HepG2 (cell line): ENCODE data around the gene ARMC5. TPM values are rescaled to one million over a fixed set of nuclear protein-coding genes. Genes with fewer than 3 reads are reported as not detected.

Source experiments
- ATAC-seq: fragments of 200-7000 bp; cut with Tn5 transposase; 3 replicates; pipeline ENCODE4 v1.9.1; 2020; ENCODE audit warnings: mild to moderate bottlenecking, moderate library complexity
- BruUV-seq: library from RNA; stranded (reverse); fragments of 400-500 nt; replicated peaks from 2 replicates; lab custom pipeline; 2021; lab: Mats Ljungman, UMichigan
- CTCF ChIA-PET: fragments of 300-600 bp; formaldehyde crosslinking; extraction: SDS; loops from one replicate; lab custom pipeline; 2021; ENCODE audit warnings: low total read pairs, inconsistent platforms, low intra/inter-chr PET ratio; lab: Yijun Ruan, JAX
- POLR2A ChIA-PET: fragments of 350-600 bp; sonication (Branson Sonifier 250); formaldehyde crosslinking; loops from one replicate; lab custom pipeline; 2020; ENCODE audit warnings: antibody characterized with exemption, inconsistent platforms; lab: Yijun Ruan, JAX
- DNase-seq: peaks from one replicate; pipeline ENCODE4 v3.0.0-alpha.2; 2015; ENCODE audit warnings: low spot score
- FAIRE-seq: peaks from 3 replicates; lab custom pipeline; 2011; peaks lifted over from hg19 to GRCh38; lab: Jason Lieb, UNC
- H2AFZ ChIP-seq: one replicate; pipeline ENCODE4 v1.6.1; 2011; ENCODE audit warnings: low read length, inconsistent platforms
- H3K27ac ChIP-seq: fragments of 300-600 bp; 3 replicates; pipeline ENCODE4 v1.8.0; 2011; ENCODE audit warnings: mixed run types, mild to moderate bottlenecking, mixed read lengths, low read length, inconsistent platforms; ENCODE audit not compliant: insufficient read depth; ENCODE audit errors: extremely low read length
- H3K27me3 ChIP-seq, 2 experiments: fragments of 200-600 bp in 1 of 2; 2 replicates in 1 of 2; 3 replicates in 1 of 2; pipeline versions ENCODE4 v1.6.0 to v1.8.0; 2011; ENCODE audit warnings: low read length in 2 of 2, mild to moderate bottlenecking in 2 of 2, moderate library complexity in 2 of 2, inconsistent platforms in 1 of 2; ENCODE audit not compliant: insufficient read depth in 2 of 2, control insufficient read depth in 1 of 2
- H3K36me3 ChIP-seq, 2 experiments: fragments of 200-600 bp in 1 of 2; replicated peaks in 1 of 2; 2 replicates in 1 of 2; 3 replicates in 1 of 2; pipeline versions ENCODE4 v1.5.1 to v1.8.0; 2011; ENCODE audit warnings: low read length in 2 of 2, inconsistent platforms in 1 of 2; ENCODE audit not compliant: insufficient read depth in 2 of 2, control insufficient read depth in 1 of 2
- H3K4me1 ChIP-seq: 2 replicates; pipeline ENCODE4 v1.5.1; 2012; ENCODE audit warnings: low read length, inconsistent platforms; ENCODE audit not compliant: insufficient read depth
- H3K4me2 ChIP-seq: 2 replicates; pipeline ENCODE4 v1.6.0; 2011; ENCODE audit warnings: low read depth, low read length, inconsistent platforms
- H3K4me3 ChIP-seq, 3 experiments: fragments of 200-600 bp in 1 of 3; sonication (generic), shearing (Covaris generic) in 1 of 3; replicated peaks in 1 of 3; 2 replicates each; pipeline ENCODE4 v1.5.1; 2011 to 2016; ENCODE audit warnings: low read length in 3 of 3, inconsistent platforms in 2 of 3, low read depth in 2 of 3, mild to moderate bottlenecking in 2 of 3, control low read depth in 1 of 3, mixed read lengths in 1 of 3; ENCODE audit not compliant: insufficient read depth in 1 of 3
- H3K79me2 ChIP-seq: one replicate; pipeline ENCODE4 v1.6.1; 2011; ENCODE audit warnings: low read length, inconsistent platforms; ENCODE audit not compliant: insufficient read depth
- H3K9ac ChIP-seq: 2 replicates; pipeline ENCODE4 v1.6.0; 2011; ENCODE audit warnings: mild to moderate bottlenecking, low read depth, low read length, inconsistent platforms; ENCODE audit not compliant: insufficient read depth
- H3K9me3 ChIP-seq: 2 replicates; pipeline ENCODE4 v1.5.1; 2012; ENCODE audit warnings: mild to moderate bottlenecking, low read length
- H4K20me1 ChIP-seq: 2 replicates; pipeline ENCODE4 v1.6.0; 2011; ENCODE audit warnings: inconsistent platforms, mild to moderate bottlenecking, low read length, moderate library complexity; ENCODE audit not compliant: insufficient read depth
- CBX1 ChIP-seq: IDR thresholded peaks from one replicate; pipeline ENCODE4 v1.6.1; 2016; ENCODE audit warnings: antibody characterized with exemption, low read depth
- PHF8 ChIP-seq: sonication (generic); formaldehyde crosslinking; IDR thresholded peaks from 2 replicates; pipeline ENCODE4 v1.5.0; 2020; ENCODE audit warnings: missing genetic modification reagents
- RFXANK ChIP-seq: IDR thresholded peaks from 2 replicates; pipeline ENCODE4 v1.6.1; 2016
- SATB2 ChIP-seq: sonication (generic); formaldehyde crosslinking; IDR thresholded peaks from 2 replicates; pipeline ENCODE4 v1.5.0; 2020; ENCODE audit warnings: missing genetic modification reagents
- SOX13 ChIP-seq, 3 experiments: fragments of 450-650 bp in 1 of 3; sonication (generic) in 1 of 3; formaldehyde crosslinking in 1 of 3; IDR thresholded peaks in 2 of 3; conservative IDR thresholded peaks in 1 of 3; 2 replicates each; pipeline versions ENCODE4 v1.5.0 to v1.6.1; 2016 to 2020; ENCODE audit warnings: antibody characterized with exemption in 1 of 3, mild to moderate bottlenecking in 1 of 3, missing compliant biosample characterization in 1 of 3, missing genetic modification reagents in 1 of 3, moderate library complexity in 1 of 3
- ZNF253 ChIP-seq: sonication (generic); formaldehyde crosslinking; IDR thresholded peaks from 2 replicates; pipeline ENCODE4 v1.8.0; 2022; ENCODE audit warnings: mild to moderate bottlenecking, missing genetic modification reagents, borderline replicate concordance
- ZNF281 ChIP-seq: sonication (generic); formaldehyde crosslinking; IDR thresholded peaks from 2 replicates; pipeline ENCODE4 v1.4.0; 2020; ENCODE audit warnings: missing genetic modification reagents, borderline replicate concordance
- WGBS: methylation state at CpG from one replicate; pipeline ENCODE4 v1.1.6; 2017; ENCODE audit warnings: low lambda C conversion rate; 5-methylcytosine and 5-hydroxymethylcytosine counted together
- in situ Hi-C: cut with HindIII; loops from 2 replicates; pipeline ENCODE4 v1.10.0; 2017; ENCODE audit warnings: low pct_unique_long_range_greater_than_20kb; ENCODE audit not compliant: extremely low pct_ligation_motif_present
- intact Hi-C: fragments of 100-400 bp; cut with micrococcal nuclease; formaldehyde crosslinking; loops from one replicate; pipeline ENCODE4 v1.10.0; 2022; ENCODE audit not compliant: unreplicated experiment
- polyA plus RNA-seq, 8 experiments: library from polyadenylated mRNA; depleted of rRNA in 3 of 8; stranded (reverse) in 7 of 8; unstranded in 1 of 8; fragments of >200 nt; fragmentation: Illumina TruSeq in 4 of 8; extraction: Trizol in 4 of 8; gene quantifications; 2 replicates each; pipeline versions ENCODE4 v1.2.1 to v1.2.3, GENCODE V29; 2011 to 2016; ENCODE audit warnings: low read depth in 4 of 8, missing spikeins in 1 of 8, mixed read lengths in 1 of 8; ENCODE audit not compliant: insufficient read depth in 1 of 8
- total RNA-seq, 5 experiments: library from RNA; depleted of rRNA; stranded (reverse); fragments of >200 nt; fragmentation: Illumina TruSeq; extraction: Trizol; gene quantifications; 2 replicates each; pipeline ENCODE4 v1.2.3, GENCODE V29; 2016; ENCODE audit warnings: low read depth in 1 of 5
- TF ChIP-seq, protein P1 (sequence below): IDR thresholded peaks from 2 replicates; pipeline ENCODE4 v1.6.1; 2016; ENCODE audit warnings: missing biosample characterization, missing genetic modification reagents, low read depth
- TF ChIP-seq, protein P2 (sequence below): sonication (generic); formaldehyde crosslinking; IDR thresholded peaks from 2 replicates; pipeline ENCODE4 v1.4.0; 2020; ENCODE audit warnings: mild to moderate bottlenecking, missing genetic modification reagents
- TF ChIP-seq, protein P3 (sequence below): sonication (generic); formaldehyde crosslinking; IDR thresholded peaks from 2 replicates; pipeline ENCODE4 v1.4.0; 2020; ENCODE audit warnings: mild to moderate bottlenecking, missing genetic modification reagents

ARMC5 gene
- total and polyA plus RNA-seq, 2 of the 13 experiments (the other 11 are each of a cell fraction or from before 2014, with no cell fraction given), result 10.8 to 22.3 TPM

DNA sequence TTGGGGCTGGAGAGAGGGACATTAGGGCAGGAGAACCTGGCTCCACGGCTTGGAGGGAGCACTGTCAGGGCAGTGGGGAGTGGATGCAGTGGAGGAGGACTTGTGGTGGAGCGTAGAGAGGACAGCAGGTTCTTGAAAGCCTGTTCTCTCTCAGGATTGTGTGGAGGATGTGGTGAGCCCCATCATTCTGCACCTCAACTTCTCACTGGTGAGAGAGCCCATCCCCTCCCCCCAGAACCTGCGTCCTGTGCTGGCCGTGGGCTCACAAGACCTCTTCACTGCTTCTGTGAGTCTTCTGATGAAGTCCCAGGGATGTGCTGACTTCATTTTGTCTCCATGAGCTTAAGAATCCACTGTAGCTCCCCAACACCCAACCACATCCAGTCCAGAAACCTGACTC lies 44.6 kb upstream of the ARMC5 start:
- BruUV-seq, result no TSS peak
- DNase-seq (no peak), ATAC-seq (no peak), FAIRE-seq (no peak)
- H3K36me3 ChIP-seq, result no peaks in the 10 kb centered on the region
- no peak overlapping the region for H3K4me3 ChIP-seq
- H3K4me2 ChIP-seq, result no peak overlapping the region
- H4K20me1 ChIP-seq, result no peaks in the 10 kb centered on the region
- no peaks in the 10 kb centered on the region for H3K9me3 ChIP-seq
- no peak overlapping the region for H3K9ac ChIP-seq
- in situ Hi-C loops, result no loop called here
- no peaks in the 10 kb centered on the region for H3K79me2 ChIP-seq
- TF ChIP-seq, protein P1, sequence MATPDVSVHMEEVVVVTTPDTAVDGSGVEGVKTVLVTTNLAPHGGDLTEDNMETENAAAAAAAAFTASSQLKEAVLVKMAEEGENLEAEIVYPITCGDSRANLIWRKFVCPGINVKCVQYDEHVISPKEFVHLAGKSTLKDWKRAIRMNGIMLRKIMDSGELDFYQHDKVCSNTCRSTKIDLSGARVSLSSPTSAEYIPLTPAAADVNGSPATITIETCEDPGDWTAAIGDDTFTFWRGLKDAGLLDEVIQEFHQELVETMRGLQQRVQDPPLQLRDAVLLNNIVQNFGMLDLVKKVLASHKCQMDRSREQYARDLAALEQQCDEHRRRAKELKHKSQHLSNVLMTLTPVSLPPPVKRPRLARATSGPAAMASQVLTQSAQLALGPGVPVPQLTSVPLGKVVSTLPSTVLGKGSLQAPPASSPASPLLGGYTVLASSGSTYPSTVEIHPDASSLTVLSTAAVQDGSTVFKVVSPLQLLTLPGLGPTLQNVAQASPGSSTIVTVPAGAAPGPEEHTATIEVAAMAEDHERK, result no peak
- CTCF ChIA-PET, result no interaction called here
- intact Hi-C loops, result no loop called here
- H3K27me3 ChIP-seq, result peaks cover 3 to 56% of the 10 kb centered on the region in 2 experiments; a peak in 4 of 5 replicates
- H3K27ac ChIP-seq, result no peak overlapping the region
- 2% methylated on average over 4 of the region's 4 CpGs for WGBS
- no peak overlapping the region for H2AFZ ChIP-seq
- POLR2A ChIA-PET, result no interaction called here
- no peaks in the 10 kb centered on the region for H3K4me1 ChIP-seq

GRCh38 chr16:31416371-31416770 lies 42.9 kb upstream of the ARMC5 start:
- in situ Hi-C loops, result no loop called here
- ATAC-seq, result no peak
- WGBS, result 30% methylated on average over 8 of the region's 11 CpGs
- H3K4me3 ChIP-seq, result no peak overlapping the region
- H3K27me3 ChIP-seq, result peaks cover under 1 to 43% of the 10 kb centered on the region in 2 experiments; a peak in 4 of 5 replicates
- H3K27ac ChIP-seq, result no peak overlapping the region
- BruUV-seq, result no TSS peak
- no peaks in the 10 kb centered on the region for H3K79me2 ChIP-seq
- no peak overlapping the region for H3K4me2 ChIP-seq
- POLR2A ChIA-PET, result no interaction called here
- intact Hi-C loops, result no loop called here
- no peaks in the 10 kb centered on the region for H4K20me1 ChIP-seq
- CTCF ChIA-PET, result no interaction called here
- no peak overlapping the region for H2AFZ ChIP-seq
- no peak for FAIRE-seq
- no peak overlapping the region for H3K9ac ChIP-seq
- DNase-seq, result no peak
- H3K4me1 ChIP-seq, result no peaks in the 10 kb centered on the region
- no peaks in the 10 kb centered on the region for H3K36me3 ChIP-seq
- no peaks in the 10 kb centered on the region for H3K9me3 ChIP-seq
- TF ChIP-seq ZNF253 (CRISPR knock-in tag), result no peak
- TF ChIP-seq, protein P2, sequence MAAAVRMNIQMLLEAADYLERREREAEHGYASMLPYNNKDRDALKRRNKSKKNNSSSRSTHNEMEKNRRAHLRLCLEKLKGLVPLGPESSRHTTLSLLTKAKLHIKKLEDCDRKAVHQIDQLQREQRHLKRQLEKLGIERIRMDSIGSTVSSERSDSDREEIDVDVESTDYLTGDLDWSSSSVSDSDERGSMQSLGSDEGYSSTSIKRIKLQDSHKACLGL (CRISPR knock-in tag), result no peak
- no peak for TF ChIP-seq CBX1
- TF ChIP-seq, protein P3, sequence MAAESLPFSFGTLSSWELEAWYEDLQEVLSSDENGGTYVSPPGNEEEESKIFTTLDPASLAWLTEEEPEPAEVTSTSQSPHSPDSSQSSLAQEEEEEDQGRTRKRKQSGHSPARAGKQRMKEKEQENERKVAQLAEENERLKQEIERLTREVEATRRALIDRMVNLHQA (CRISPR knock-in tag), result no peak
- no peak for TF ChIP-seq PHF8 (CRISPR knock-in tag)
- no peak for TF ChIP-seq SATB2 (CRISPR knock-in tag)
- TF ChIP-seq RFXANK, result no peak
- TF ChIP-seq ZNF281 (CRISPR knock-in tag), result no peak
- no peak for TF ChIP-seq SOX13 (IDR thresholded peaks at IDR 0.05)
- no peak for TF ChIP-seq SOX13 (CRISPR knock-in tag; conservative IDR thresholded peaks at IDR 0.05 in 1 of 2, IDR thresholded peaks at IDR 0.05 in 1 of 2)
